Fibroblast of skin of back (primary cell): ENCODE measurements around the gene RHOXF2B. TPM values are rescaled to one million over a fixed set of nuclear protein-coding genes. Genes with fewer than 3 reads are reported as not detected.
"Not testable (repeated sequence)": the region's sequence is repeated elsewhere in the genome, so short reads cannot be mapped to it uniquely, and the experiment has no call there.

ENCODE experiments used
- DNase-seq: peaks from one replicate; pipeline ENCODE4 v3.0.0-alpha.2; 2013
- polyA plus RNA-seq, 2 experiments: library from polyadenylated mRNA; unstranded; fragments of 120-200 nt; gene quantifications; one replicate each; pipeline ENCODE4 v1.2.1, GENCODE V29; 2013; ENCODE audit not compliant: insufficient read length in 2 of 2

Gene RHOXF2B
- polyA plus RNA-seq (2013, experiment 1 of 2; ENCODE audit: insufficient read length), result not detected
- polyA plus RNA-seq (2013, experiment 2 of 2; ENCODE audit: insufficient read length), result not detected

- not testable (repeated sequence) for DNase-seq
Measured at GRCh38 chrX:120077590-120077989, at the start of gene RHOXF2B. Gene RHOXF2B, minus strand, starts transcription at chrX:120077690. Its CDS starts 138 bp downstream, at chrX:120077552.

GRCh38 chrX:120125444-120125843, 48.0 kb upstream of the RHOXF2B start:
- no peak for DNase-seq

- DNase-seq, result peak; percentile 0
Measured at GRCh38 chrX:120120223-120120622, 42.7 kb upstream of the RHOXF2B start.

GRCh38 chrX:120115438-120115963, 38.0 kb upstream of the RHOXF2B start, which contains the start of gene RHOXF1:
Gene RHOXF1, minus strand, starts transcription at chrX:120115913. Its CDS starts 51 bp downstream, at chrX:120115862.
- DNase-seq, result no peak

- no peak for DNase-seq
Measured at GRCh38 chrX:120111611-120112010, 34.1 kb upstream of the RHOXF2B start.

- no peak for DNase-seq
Measured at GRCh38 chrX:120109378-120109777, 31.9 kb upstream of the RHOXF2B start.

- DNase-seq, result not testable (repeated sequence)
Measured at GRCh38 chrX:120104707-120105106, 27.2 kb upstream of the RHOXF2B start.

- DNase-seq, result not testable (repeated sequence)
Measured at GRCh38 chrX:120101057-120101456, 23.6 kb upstream of the RHOXF2B start.

- no peak for DNase-seq
Measured at GRCh38 chrX:120090208-120090607, 12.7 kb upstream of the RHOXF2B start.

- DNase-seq, result no peak
Measured at GRCh38 chrX:120087289-120088017, 10.0 kb upstream of the RHOXF2B start.

GRCh38 chrX:120085553-120086185, 8.2 kb upstream of the RHOXF2B start:
- not testable (repeated sequence) for DNase-seq

- not testable (repeated sequence) for DNase-seq
Measured at GRCh38 chrX:120066169-120066568, 11.3 kb downstream of the RHOXF2B start.

- not testable (repeated sequence) for DNase-seq
Measured at GRCh38 chrX:120042712-120043111, 34.8 kb downstream of the RHOXF2B start.

GRCh38 chrX:120042247-120042646, 35.2 kb downstream of the RHOXF2B start:
- DNase-seq, result not testable (repeated sequence)

GRCh38 chrX:120040176-120040575, 37.3 kb downstream of the RHOXF2B start:
- DNase-seq, result not testable (repeated sequence)

GRCh38 chrX:120039087-120039733, 38.3 kb downstream of the RHOXF2B start:
- not testable (repeated sequence) for DNase-seq

GRCh38 chrX:120036704-120037103, 40.8 kb downstream of the RHOXF2B start:
- no peak for DNase-seq

GRCh38 chrX:120035522-120036309, 41.8 kb downstream of the RHOXF2B start:
- not testable (repeated sequence) for DNase-seq

GRCh38 chrX:120029354-120029753, 48.1 kb downstream of the RHOXF2B start:
- DNase-seq, result no peak

- no peak for DNase-seq
Measured at GRCh38 chrX:120023259-120023658, 54.2 kb downstream of the RHOXF2B start.

- no peak for DNase-seq
Measured at GRCh38 chrX:120022763-120023162, 54.7 kb downstream of the RHOXF2B start.
